Karpas-422 (cell line): ENCODE data around the gene TTC27. TPM values are rescaled to one million over a fixed set of nuclear protein-coding genes. Genes with fewer than 3 reads are reported as not detected.

Source experiments
- DNase-seq: peaks from one replicate; pipeline ENCODE4 v3.0.0-alpha.2; 2015
- H2AFZ ChIP-seq: fragments of 200-600 bp; sonication (generic); 2 replicates; pipeline ENCODE4 v1.6.1; 2014; ENCODE audit warnings: antibody characterized with exemption, low read length, mixed read lengths
- H3K27ac ChIP-seq: fragments of 200-600 bp; sonication (generic); 2 replicates; pipeline ENCODE4 v1.5.1; 2014; ENCODE audit warnings: mild to moderate bottlenecking, low read length, moderate library complexity
- H3K27me3 ChIP-seq: fragments of 200-600 bp; sonication (generic); 2 replicates; pipeline ENCODE4 v1.6.1; 2014; ENCODE audit warnings: low read length, mixed read lengths
- H3K36me3 ChIP-seq: fragments of 200-600 bp; sonication (generic); 2 replicates; pipeline ENCODE4 v1.6.1; 2014; ENCODE audit warnings: low read length, mixed read lengths; ENCODE audit not compliant: insufficient read depth
- H3K4me1 ChIP-seq: fragments of 200-600 bp; sonication (generic); 2 replicates; pipeline ENCODE4 v1.6.1; 2014; ENCODE audit warnings: mild to moderate bottlenecking, low read length, mixed read lengths
- H3K4me2 ChIP-seq: fragments of 200-600 bp; sonication (generic); 2 replicates; pipeline ENCODE4 v1.6.1; 2014; ENCODE audit warnings: low read length, low read depth, mild to moderate bottlenecking; ENCODE audit not compliant: poor library complexity, severe bottlenecking
- H3K4me3 ChIP-seq: fragments of 200-600 bp; sonication (generic); 2 replicates; pipeline ENCODE4 v1.5.1; 2014; ENCODE audit warnings: mild to moderate bottlenecking, antibody characterized with exemption, low read length, mixed read lengths
- H3K79me2 ChIP-seq: fragments of 200-600 bp; sonication (generic); 2 replicates; pipeline ENCODE4 v1.6.1; 2014; ENCODE audit warnings: mild to moderate bottlenecking, low read length, mixed read lengths
- H3K9ac ChIP-seq: fragments of 200-600 bp; sonication (generic); 2 replicates; pipeline ENCODE4 v1.6.0; 2014; ENCODE audit warnings: low read length
- H3K9me2 ChIP-seq: fragments of 200-600 bp; sonication (generic), shearing (Covaris generic); replicated peaks from 2 replicates; pipeline ENCODE4 v1.6.0; 2014; ENCODE audit warnings: mild to moderate bottlenecking, low read length, moderate library complexity; ENCODE audit not compliant: insufficient read depth
- H3K9me3 ChIP-seq: fragments of 300-700, 200-600 bp; sonication (generic); 2 replicates; pipeline ENCODE4 v1.6.1; 2014; ENCODE audit warnings: low read length, mixed read lengths
- H4K20me1 ChIP-seq: fragments of 200-600 bp; sonication (generic); 2 replicates; pipeline ENCODE4 v1.6.1; 2014; ENCODE audit warnings: mild to moderate bottlenecking, antibody characterized with exemption, low read length, low read depth; ENCODE audit not compliant: insufficient read depth
- total RNA-seq: library from RNA; depleted of rRNA; stranded (reverse); fragments of >200 nt; shearing (Covaris generic); gene quantifications from 2 replicates; pipeline ENCODE4 v1.2.3, GENCODE V29; 2014; ENCODE audit warnings: low replicate concordance

Gene TTC27
- total RNA-seq, 1 experiment from 2014 or later = 26.8 TPM

DNA sequence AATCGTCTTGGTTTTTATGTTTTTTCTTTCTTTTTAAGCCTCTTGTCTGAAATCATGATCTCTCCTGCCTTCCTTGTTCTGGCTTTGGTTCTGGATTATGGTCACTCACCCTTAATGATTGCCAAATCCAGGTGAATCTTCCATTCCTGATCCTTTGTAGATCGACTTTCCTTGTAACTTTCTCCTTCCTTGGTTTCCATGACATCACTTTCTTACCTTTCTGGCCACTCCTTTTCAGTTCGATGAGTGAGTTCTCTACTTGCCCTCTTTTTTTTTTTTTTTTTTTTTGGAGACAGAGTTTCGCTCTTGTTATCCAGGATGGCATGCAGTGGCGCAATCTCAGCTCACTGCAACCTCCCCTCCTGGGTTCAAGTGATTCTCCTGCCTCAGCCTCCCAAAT is 179.8 kb downstream of the TTC27 start:
- Histone ChIP-seq H2AFZ (no peak overlapping the region), H3K36me3 (no peaks in the 10 kb centered on the region), H4K20me1 (no peaks in the 10 kb centered on the region)

GRCh38 chr2:32810909-32811495 is 183.2 kb downstream of the TTC27 start:
- Histone ChIP-seq H3K79me2 (no peaks in the 10 kb centered on the region), H3K36me3 (no peaks in the 10 kb centered on the region), H3K9me2 (no peaks in the 10 kb centered on the region), H3K4me2 (no peak overlapping the region), H3K4me1 (no peaks in the 10 kb centered on the region), H2AFZ (no peak overlapping the region), H4K20me1 (no peaks in the 10 kb centered on the region), H3K27ac (no peak overlapping the region), H3K9me3 (no peaks in the 10 kb centered on the region), H3K4me3 (no peak overlapping the region), H3K9ac (no peak overlapping the region), H3K27me3 (no peaks in the 10 kb centered on the region)
- DNase-seq = no peak

More for the DNA sequence above, 179.8 kb downstream of the TTC27 start:
- Histone ChIP-seq H3K27me3 (no peaks in the 10 kb centered on the region), H3K4me3 (no peak overlapping the region), H3K79me2 (no peaks in the 10 kb centered on the region), H3K27ac (no peak overlapping the region), H3K9me2 (no peaks in the 10 kb centered on the region), H3K9me3 (no peaks in the 10 kb centered on the region), H3K4me2 (no peak overlapping the region), H3K4me1 (peaks cover 6% of the 10 kb centered on the region), H3K9ac (no peak overlapping the region)
- DNase-seq = no peak

DNA sequence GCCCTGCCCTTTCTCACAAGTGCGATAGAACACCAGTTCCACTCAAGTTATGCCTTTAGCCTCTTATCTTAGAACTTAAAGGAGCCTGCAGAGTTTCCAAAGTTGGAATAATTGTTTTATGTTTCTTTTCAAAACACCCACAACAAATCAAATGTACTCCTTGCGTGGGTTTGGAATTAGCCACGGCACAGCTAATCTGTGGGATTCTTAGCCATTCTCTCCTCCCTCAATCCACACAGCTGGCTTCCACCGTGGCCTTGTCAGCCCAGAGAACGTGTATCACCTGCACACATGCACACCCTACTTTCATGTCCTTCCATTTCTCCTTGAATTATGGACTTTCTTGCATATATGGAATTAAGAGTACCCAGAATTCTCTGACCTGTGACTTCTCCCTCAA is 183.8 kb downstream of the TTC27 start:
- no peaks in the 10 kb centered on the region for H3K9me3 ChIP-seq
- H3K4me2 ChIP-seq = no peak overlapping the region
- H3K27ac ChIP-seq = no peak overlapping the region
- no peaks in the 10 kb centered on the region for H4K20me1 ChIP-seq
- no peaks in the 10 kb centered on the region for H3K79me2 ChIP-seq
- H3K4me1 ChIP-seq = no peaks in the 10 kb centered on the region
- H3K9ac ChIP-seq = no peak overlapping the region
- no peaks in the 10 kb centered on the region for H3K9me2 ChIP-seq
- no peaks in the 10 kb centered on the region for H3K36me3 ChIP-seq
- H2AFZ ChIP-seq = no peak overlapping the region
- no peak for DNase-seq
- H3K27me3 ChIP-seq = no peaks in the 10 kb centered on the region
- H3K4me3 ChIP-seq = no peak overlapping the region

- H3K4me1 ChIP-seq = no peaks in the 10 kb centered on the region
- no peaks in the 10 kb centered on the region for H3K9me3 ChIP-seq
- DNase-seq = no peak
- no peaks in the 10 kb centered on the region for H3K79me2 ChIP-seq
- no peak overlapping the region for H2AFZ ChIP-seq
- no peaks in the 10 kb centered on the region for H3K36me3 ChIP-seq
- no peaks in the 10 kb centered on the region for H3K27me3 ChIP-seq
- H4K20me1 ChIP-seq = no peaks in the 10 kb centered on the region
- no peaks in the 10 kb centered on the region for H3K9me2 ChIP-seq
- no peak overlapping the region for H3K27ac ChIP-seq
- no peak overlapping the region for H3K4me2 ChIP-seq
- H3K9ac ChIP-seq = no peak overlapping the region
- H3K4me3 ChIP-seq = no peak overlapping the region
Observed at GRCh38 chr2:32812316-32812715, 184.5 kb downstream of the TTC27 start.

- Histone ChIP-seq H3K4me3 (no peak overlapping the region), H3K9me2 (no peaks in the 10 kb centered on the region), H3K79me2 (no peaks in the 10 kb centered on the region), H3K4me2 (no peak overlapping the region), H3K9me3 (no peaks in the 10 kb centered on the region), H3K27ac (no peak overlapping the region), H3K4me1 (no peaks in the 10 kb centered on the region), H3K9ac (no peak overlapping the region), H3K27me3 (no peaks in the 10 kb centered on the region), H4K20me1 (no peaks in the 10 kb centered on the region), H2AFZ (no peak overlapping the region), H3K36me3 (no peaks in the 10 kb centered on the region)
- DNase-seq = no peak
Observed at GRCh38 chr2:32820088-32820487, 192.2 kb downstream of the TTC27 start.

DNA sequence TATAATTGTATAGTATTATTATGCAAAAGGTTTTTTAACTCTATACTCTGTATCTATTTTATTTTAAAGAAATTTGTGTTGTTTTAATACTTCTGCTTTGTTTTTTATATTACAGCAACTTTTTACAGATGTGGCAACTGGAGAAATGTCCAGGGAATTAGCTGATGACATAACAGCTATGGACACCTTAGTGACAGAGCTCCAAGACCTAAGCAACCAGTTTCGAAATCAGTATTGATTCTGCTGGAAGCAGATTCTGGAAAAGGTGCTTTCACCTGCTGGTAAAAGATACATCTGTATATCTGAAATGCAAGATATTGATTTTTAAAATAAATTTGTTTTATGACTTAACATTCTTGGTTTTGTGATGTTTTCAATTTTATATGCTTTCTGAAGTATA is 192.9 kb downstream of the TTC27 start:
- H3K27me3 ChIP-seq = no peaks in the 10 kb centered on the region
- H3K4me1 ChIP-seq = peaks cover 2% of the 10 kb centered on the region; the same call in 1 of the 2 replicates
- DNase-seq = no peak
- no peak overlapping the region for H3K4me3 ChIP-seq
- H3K4me2 ChIP-seq = no peak overlapping the region
- H3K9me3 ChIP-seq = no peaks in the 10 kb centered on the region
- H2AFZ ChIP-seq = no peak overlapping the region
- H3K36me3 ChIP-seq = no peaks in the 10 kb centered on the region
- no peaks in the 10 kb centered on the region for H3K79me2 ChIP-seq
- no peak overlapping the region for H3K9ac ChIP-seq
- no peaks in the 10 kb centered on the region for H4K20me1 ChIP-seq
- no peaks in the 10 kb centered on the region for H3K9me2 ChIP-seq
- no peak overlapping the region for H3K27ac ChIP-seq

GRCh38 chr2:32824070-32824809 is 196.4 kb downstream of the TTC27 start:
- H3K9ac ChIP-seq = no peak overlapping the region
- no peak overlapping the region for H2AFZ ChIP-seq
- H3K27ac ChIP-seq = no peak overlapping the region
- H3K79me2 ChIP-seq = no peaks in the 10 kb centered on the region
- no peaks in the 10 kb centered on the region for H3K27me3 ChIP-seq
- no peak overlapping the region for H3K4me3 ChIP-seq
- no peaks in the 10 kb centered on the region for H4K20me1 ChIP-seq
- DNase-seq = no peak
- H3K9me2 ChIP-seq = no peaks in the 10 kb centered on the region
- H3K4me1 ChIP-seq = peaks cover 8% of the 10 kb centered on the region; the same call in 1 of the 2 replicates
- no peaks in the 10 kb centered on the region for H3K9me3 ChIP-seq
- no peak overlapping the region for H3K4me2 ChIP-seq
- H3K36me3 ChIP-seq = no peaks in the 10 kb centered on the region

- H3K4me2 ChIP-seq = no peak overlapping the region
- H3K9me3 ChIP-seq = no peaks in the 10 kb centered on the region
- no peak overlapping the region for H3K27ac ChIP-seq
- no peaks in the 10 kb centered on the region for H3K36me3 ChIP-seq
- no peaks in the 10 kb centered on the region for H3K9me2 ChIP-seq
- no peak overlapping the region for H3K4me3 ChIP-seq
- DNase-seq = no peak
- peaks cover 8% of the 10 kb centered on the region; the same call in 1 of the 2 replicates for H3K4me1 ChIP-seq
- H3K9ac ChIP-seq = no peak overlapping the region
- H4K20me1 ChIP-seq = no peaks in the 10 kb centered on the region
- H3K79me2 ChIP-seq = no peaks in the 10 kb centered on the region
- H2AFZ ChIP-seq = no peak overlapping the region
- H3K27me3 ChIP-seq = no peaks in the 10 kb centered on the region
Observed at GRCh38 chr2:32825291-32825712, 197.5 kb downstream of the TTC27 start.
